ENCODE results near the gene LRP1B.
A peak's percentile ranks its signal among the peaks of the same experiment; 100 is the strongest.

Gene LRP1B

DNA sequence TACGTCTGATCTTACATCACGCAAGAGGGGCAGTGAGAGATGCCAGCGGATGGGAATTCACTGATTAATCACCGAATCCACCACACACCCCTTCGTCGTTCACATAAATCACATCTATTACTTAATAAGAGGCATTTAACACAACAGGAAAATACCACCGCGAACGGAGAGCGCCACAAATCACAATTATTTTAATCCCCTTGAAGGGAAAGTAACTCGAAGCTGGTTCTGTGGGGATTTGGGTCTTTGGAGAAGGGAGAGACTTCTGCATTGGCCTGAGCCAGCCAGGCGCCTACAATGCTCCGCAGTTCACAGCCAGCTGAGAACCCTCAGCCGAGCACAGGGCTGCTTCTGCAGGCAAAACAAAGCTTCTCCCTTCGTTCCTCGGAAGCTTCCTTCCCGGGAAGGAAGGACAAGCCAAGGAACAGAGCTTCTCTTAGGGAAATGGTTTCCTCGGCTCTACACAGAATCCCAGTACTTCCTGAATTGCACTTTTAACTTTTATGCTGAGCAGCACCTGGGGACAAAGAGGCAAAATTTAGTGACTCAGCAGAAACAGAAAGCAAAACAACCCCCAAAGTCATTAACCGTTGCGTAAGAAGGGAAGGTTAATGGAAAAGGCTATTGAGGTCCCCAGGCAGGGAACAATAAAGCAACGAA, at the start of gene LRP1B:
TSS of gene LRP1B (minus strand) at position 7 of the 660 bp plus-strand sequence. CDS start 287 bp downstream, outside the sequence.
- DNase-seq: no peak

- no peak for DNase-seq
Measured at GRCh38 chr2:142179686-142180085, 48.9 kb upstream of the LRP1B start.

GRCh38 chr2:142178604-142179003, 47.8 kb upstream of the LRP1B start:
- DNase-seq: no peak

DNA sequence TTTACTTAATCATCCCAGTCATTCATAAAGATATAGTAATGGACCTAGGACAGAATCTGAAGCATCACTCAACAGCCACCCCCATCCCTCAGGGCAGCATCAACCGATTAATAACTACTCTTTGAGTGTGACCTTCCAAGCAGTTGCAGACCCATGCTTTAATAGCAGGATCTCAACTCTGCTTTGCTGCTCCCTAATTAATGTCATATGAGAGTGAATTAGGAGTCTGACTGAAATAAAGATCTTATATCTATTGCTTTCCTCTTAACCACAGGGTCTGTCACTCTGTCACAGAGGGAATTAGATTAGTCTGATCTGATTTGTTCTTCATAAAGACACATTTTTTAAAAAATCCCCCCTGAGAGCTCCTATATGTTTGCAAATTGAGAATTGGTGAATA, 46.1 kb upstream of the LRP1B start:
- DNase-seq: no peak

DNA sequence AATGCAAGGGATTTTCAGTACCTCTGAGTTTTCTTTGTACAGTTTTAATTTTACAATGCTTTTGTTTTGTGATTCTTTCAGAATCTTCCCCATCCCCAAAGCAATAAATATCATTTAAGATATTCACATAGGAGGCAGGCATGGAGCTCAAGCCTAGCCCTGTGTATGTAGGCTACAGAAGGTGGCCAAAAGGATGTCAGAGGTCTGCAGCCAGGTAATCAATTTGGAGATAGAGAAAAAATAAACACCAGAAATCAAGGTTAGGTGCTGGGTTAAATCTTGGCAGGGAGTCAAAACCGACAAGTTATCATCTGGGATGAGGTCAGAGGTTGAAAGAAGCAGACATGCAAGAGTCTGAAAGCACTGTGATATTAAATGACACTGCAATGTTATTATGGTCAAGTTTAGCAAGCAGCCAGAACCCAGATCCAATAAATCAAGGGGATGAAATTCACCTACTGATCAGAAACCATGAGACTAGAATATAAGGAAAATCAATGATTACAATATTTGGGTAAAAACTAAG, 45.1 kb upstream of the LRP1B start:
- no peak for DNase-seq

DNA sequence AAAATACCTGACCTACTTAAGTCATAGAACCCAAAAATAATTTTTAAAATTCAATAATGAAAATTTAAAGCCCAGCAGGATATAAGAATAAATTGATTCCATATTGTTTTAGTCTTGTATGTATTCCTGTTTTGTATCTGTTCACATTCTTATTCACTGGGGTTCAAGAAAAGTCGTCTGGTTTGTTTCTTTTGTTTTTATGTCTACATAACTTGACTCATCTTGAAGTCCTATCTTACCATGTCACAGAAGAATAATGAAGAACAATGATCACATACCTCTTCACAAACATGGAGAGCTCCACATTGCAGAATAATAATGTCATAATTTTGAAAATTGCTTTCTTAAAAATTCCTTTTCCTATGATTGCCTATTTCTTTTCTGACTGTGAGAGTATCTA, 43.4 kb upstream of the LRP1B start:
- no peak for DNase-seq

DNA sequence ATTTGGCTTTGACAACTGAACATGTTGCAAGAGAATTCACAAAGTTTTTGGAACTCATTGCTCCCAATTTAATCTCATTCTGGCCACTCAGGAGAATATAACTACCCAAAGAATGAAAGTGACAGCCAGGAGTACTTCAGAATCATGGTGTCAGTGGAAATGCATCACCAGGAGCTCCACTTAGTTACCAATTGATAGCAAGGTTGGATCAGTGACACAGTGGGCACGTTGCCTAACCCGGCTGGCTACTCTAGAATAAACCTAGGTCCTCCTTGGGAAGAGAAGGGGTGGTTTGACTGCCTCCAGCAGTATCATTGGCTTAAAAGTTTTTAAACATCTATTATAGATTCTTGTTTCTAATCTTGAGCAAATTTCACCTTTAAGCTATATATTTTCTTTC, 40.0 kb upstream of the LRP1B start:
- DNase-seq: no peak

- DNase-seq: peak; percentile 57
Measured at GRCh38 chr2:142165790-142166189, 35.0 kb upstream of the LRP1B start.

DNA sequence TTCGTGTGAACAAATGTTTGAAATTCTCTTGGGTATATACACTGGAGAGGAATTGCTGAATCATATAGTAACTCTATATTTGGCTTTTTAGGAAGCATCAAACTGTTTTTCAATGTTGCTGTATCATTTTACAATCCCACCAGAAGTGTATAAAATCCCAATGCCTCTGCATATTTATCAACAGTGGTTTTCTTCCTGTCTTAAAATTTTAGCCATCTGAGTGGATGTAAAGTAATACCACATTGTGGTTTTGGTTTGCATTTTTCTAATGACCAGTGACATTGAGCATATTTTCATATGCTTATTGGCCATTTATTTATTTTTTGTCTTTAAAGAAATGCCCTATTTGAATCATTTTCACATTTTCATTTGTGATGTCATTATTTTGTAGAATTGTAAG, 22.8 kb upstream of the LRP1B start:
- no peak for DNase-seq

DNA sequence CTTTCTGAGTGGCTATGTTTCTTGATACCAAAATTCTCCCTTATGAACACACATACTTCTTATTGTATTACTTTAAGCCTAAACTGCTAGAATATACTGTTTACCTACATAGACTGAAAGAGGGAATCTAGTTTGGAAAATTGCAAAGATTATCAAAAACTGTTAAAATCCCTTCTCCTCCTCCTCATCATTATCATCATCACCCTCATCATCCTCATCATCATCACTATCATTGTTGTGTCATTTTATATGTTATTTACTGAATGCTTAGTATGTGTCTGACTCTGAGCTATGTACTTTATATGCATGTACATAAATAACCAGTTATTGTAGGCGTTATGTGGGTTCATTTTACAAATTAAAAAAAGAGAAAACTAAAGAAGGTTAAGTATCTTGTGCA, 19.6 kb upstream of the LRP1B start:
- DNase-seq: no peak

- no peak for DNase-seq
Measured at GRCh38 chr2:142144547-142144946, 13.7 kb upstream of the LRP1B start.

- peak; percentile 8 for DNase-seq
Measured at GRCh38 chr2:142142595-142142994, 11.8 kb upstream of the LRP1B start.

GRCh38 chr2:142140434-142140845, 9.6 kb upstream of the LRP1B start:
- DNase-seq: no peak

- DNase-seq: no peak
Measured at GRCh38 chr2:142139384-142139783, 8.6 kb upstream of the LRP1B start.

GRCh38 chr2:142136571-142136970, 5.8 kb upstream of the LRP1B start:
- DNase-seq: no peak

DNA sequence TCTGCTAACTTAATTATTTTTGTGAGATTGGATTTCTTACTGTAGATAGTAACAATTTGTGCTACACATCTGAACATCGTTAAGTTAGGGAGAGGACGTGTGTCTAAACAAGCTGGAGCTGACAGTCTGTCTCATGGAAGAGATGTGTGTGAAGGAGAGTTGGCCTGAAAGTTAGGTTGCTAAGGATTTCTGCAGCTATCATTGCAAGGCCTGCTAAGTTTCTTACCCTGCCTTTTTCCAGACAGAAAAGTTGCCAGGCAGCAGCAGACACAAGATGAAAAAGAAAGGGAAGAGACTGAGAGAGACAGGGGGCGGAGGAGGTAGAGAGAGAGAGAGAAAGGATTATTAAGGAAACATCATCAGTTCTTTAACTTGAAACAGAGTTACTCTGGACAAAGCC, 4.1 kb upstream of the LRP1B start:
- DNase-seq: no peak

- DNase-seq: peak; percentile 16
Measured at GRCh38 chr2:142130111-142131009, 456 bp downstream of the LRP1B start.

DNA sequence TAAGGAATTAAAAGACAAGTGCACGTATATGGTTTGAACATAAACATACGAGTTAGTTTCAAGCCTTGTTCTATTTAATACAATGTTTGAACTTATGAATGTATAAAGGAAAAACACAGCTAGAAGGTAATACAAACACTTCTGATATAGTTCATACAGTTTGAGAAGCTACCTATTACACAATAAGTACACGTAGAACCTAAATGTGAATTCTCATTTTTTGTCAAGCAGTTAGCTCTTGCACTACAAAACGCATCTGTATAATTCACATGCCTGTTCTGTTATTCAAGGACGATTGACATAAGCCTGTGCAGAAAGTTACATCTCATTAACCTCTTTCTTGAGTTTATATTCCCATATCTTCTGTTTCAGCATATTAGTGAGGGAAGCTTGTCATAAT, 2.7 kb downstream of the LRP1B start:
- DNase-seq: no peak

DNA sequence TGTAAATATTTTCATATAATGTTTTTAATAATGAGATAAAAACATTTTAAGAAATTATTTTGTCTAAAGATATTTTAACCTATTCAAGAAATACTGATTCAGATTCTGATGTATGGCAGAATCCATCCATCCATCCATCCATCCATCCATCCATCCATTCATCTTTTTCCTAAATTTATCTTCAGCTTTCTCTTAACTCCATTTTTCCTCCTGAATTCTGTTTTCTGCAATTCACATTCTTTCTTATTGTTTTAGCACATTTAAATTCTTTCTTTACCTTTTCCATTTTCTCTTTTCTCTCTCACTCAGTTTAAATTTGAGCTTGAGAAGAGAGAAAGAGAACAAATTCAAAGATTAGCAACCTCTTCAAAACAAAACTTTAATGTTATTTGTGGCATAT, 3.6 kb downstream of the LRP1B start:
- no peak for DNase-seq

DNA sequence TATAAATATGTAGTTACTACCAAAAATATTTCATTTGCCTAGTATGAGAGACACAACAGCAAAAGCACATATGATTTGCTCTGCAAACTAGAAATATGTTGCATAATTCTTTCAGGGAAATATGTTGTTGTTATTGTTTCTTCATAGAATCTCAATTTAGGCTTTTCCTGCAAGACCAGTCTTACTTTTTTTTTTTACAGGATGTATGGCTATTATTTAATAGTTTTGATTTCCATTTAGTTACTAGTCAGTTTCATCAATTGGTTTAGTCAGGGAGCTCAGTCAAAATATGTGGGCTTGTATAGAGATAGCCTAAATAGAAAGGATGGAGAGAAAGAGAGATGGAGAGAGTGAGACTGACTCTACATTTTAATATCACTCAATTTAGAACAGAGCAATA, 6.1 kb downstream of the LRP1B start:
- no peak for DNase-seq

DNA sequence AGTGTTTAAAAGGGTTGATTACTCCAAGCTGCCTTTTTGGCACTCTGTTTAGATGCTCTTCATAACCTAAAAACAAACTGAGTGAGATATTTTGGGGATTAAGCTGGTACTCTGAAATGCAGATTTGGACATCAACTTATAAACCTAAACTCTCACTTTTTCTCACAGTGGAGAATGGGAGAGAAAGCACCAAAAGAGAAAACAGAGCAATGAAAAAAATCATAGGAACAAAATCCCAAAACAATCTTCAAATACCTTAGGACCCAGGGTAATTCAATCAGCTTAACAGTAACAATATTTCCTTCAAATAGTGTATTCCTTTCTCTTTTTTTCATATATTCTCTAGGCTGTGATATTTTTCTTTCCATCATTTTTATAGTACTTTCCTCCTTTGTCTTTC, 11.5 kb downstream of the LRP1B start:
- no peak for DNase-seq

DNA sequence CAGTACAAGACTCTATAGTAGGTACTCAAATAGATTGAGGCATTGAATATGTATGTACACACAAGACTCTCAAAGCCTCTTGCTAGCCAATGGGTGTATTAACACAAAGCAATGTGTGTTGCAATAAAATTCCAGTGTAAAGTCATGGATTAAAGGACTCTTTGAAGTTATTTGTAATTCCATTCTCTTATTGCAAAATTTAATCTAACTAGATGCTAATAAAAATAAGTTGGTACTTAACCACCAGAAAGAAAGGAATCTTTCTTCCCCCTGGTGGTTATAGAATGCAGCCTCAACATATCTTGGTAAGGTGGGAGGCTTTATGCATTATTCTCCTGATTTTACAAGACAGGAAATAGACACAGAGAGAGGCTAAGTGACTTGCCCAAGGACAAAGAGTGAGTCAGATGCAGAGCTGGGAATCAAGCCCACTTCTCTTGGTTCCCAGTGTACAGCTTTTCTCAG, 18.0 kb downstream of the LRP1B start:
- DNase-seq: peak; percentile 79

- DNase-seq: no peak
Measured at GRCh38 chr2:142104134-142104758, 26.6 kb downstream of the LRP1B start.

DNA sequence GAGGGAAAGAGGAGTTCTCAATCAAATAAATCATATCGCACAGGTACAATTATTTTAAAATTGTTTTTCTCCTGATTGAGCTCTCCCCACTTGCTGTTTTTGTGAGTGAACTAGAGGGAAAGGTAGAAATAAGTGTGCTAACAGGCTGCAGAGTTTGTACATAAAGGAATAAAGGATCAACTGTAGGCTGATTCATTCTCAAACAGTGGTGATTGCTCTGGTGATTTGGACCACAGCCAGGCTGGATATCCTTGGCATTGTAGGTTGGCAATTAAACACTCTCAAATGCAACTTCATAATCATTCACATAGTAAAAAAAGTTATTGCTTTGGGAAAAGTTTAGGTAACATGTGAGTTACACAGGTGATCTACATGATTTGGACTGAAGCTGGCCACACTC, 29.8 kb downstream of the LRP1B start:
- DNase-seq: no peak
